ENCODE measurements around the gene P2RY14.

The P2RY14 gene

GRCh38 chr3:151276687-151277042, 1.7 kb downstream of the P2RY14 start:
- Histone ChIP-seq H2BK15ac (replicated peaks; ENCODE audit: low read depth) (no peak overlapping the region), H3K27ac (ENCODE audit: low read depth, low read length) (no peak overlapping the region), H3K79me1 (ENCODE audit: low read length) (no peaks in the 10 kb centered on the region), H3K27me3 (ENCODE audit: insufficient read depth, low read length, poor library complexity) (no peaks in the 10 kb centered on the region), H2BK120ac (ENCODE audit: low read depth, low read length) (no peak overlapping the region), H4K8ac (ENCODE audit: low read depth, low read length) (no peak overlapping the region), H3K79me2 (ENCODE audit: control insufficient read depth, insufficient read depth, low read length) (no peaks in the 10 kb centered on the region), H3K4me3 (ENCODE audit: low read length) (no peak overlapping the region), H3K4me2 (ENCODE audit: low read length) (no peak overlapping the region), H3K9ac (ENCODE audit: low read length) (no peak overlapping the region), H3K23ac (ENCODE audit: low read length) (no peak overlapping the region), H3K4me1 (ENCODE audit: control insufficient read depth, low read depth, low read length) (peaks cover 9% of the 10 kb centered on the region), H3K4ac (ENCODE audit: low read depth, low read length) (no peak overlapping the region), H3K56ac (ENCODE audit: low read length) (no peak overlapping the region), H4K5ac (ENCODE audit: low read length) (no peak overlapping the region), H3K18ac (ENCODE audit: low read length) (peak overlapping the region; percentile 77), H2AK5ac (ENCODE audit: low read length) (no peak overlapping the region), H2BK5ac (ENCODE audit: low read length) (no peak overlapping the region), H3K36me3 (ENCODE audit: control insufficient read depth, insufficient read depth, low read length) (no peaks in the 10 kb centered on the region)
- DNase-seq = no peak
- no CpG with 5 or more reads among the region's 6 CpGs for WGBS (ENCODE audit: extremely low coverage, insufficient coverage, low lambda C conversion rate)

GRCh38 chr3:151276038-151276686, 2.2 kb downstream of the P2RY14 start:
- no peaks in the 10 kb centered on the region for H3K36me3 ChIP-seq (ENCODE audit: control insufficient read depth, insufficient read depth, low read length)

GRCh38 chr3:151275091-151275490, 3.3 kb downstream of the P2RY14 start:
- Histone ChIP-seq H3K36me3 (ENCODE audit: control insufficient read depth, insufficient read depth, low read length) (no peaks in the 10 kb centered on the region), H3K56ac (ENCODE audit: low read length) (no peak overlapping the region), H3K79me1 (ENCODE audit: low read length) (no peaks in the 10 kb centered on the region), H2AK5ac (ENCODE audit: low read length) (no peak overlapping the region), H4K8ac (ENCODE audit: low read depth, low read length) (no peak overlapping the region), H3K18ac (ENCODE audit: low read length) (no peak overlapping the region), H3K9ac (ENCODE audit: low read length) (no peak overlapping the region), H3K27me3 (ENCODE audit: insufficient read depth, low read length, poor library complexity) (no peaks in the 10 kb centered on the region), H2BK120ac (ENCODE audit: low read depth, low read length) (no peak overlapping the region), H3K4me3 (ENCODE audit: low read length) (no peak overlapping the region), H3K23ac (ENCODE audit: low read length) (no peak overlapping the region), H2BK5ac (ENCODE audit: low read length) (no peak overlapping the region), H2BK15ac (replicated peaks; ENCODE audit: low read depth) (no peak overlapping the region), H3K4me1 (ENCODE audit: control insufficient read depth, low read depth, low read length) (peaks cover 9% of the 10 kb centered on the region), H3K4me2 (ENCODE audit: low read length) (no peak overlapping the region), H3K4ac (ENCODE audit: low read depth, low read length) (no peak overlapping the region), H4K5ac (ENCODE audit: low read length) (no peak overlapping the region), H3K27ac (ENCODE audit: low read depth, low read length) (no peak overlapping the region), H3K79me2 (ENCODE audit: control insufficient read depth, insufficient read depth, low read length) (no peaks in the 10 kb centered on the region)
- no CpG with 5 or more reads among the region's 5 CpGs for WGBS (ENCODE audit: extremely low coverage, insufficient coverage, low lambda C conversion rate)
- DNase-seq = no peak

More at GRCh38 chr3:151276038-151276686, 2.2 kb downstream of the P2RY14 start:
- no peak overlapping the region for H2BK15ac ChIP-seq (replicated peaks; ENCODE audit: low read depth)
- no peak overlapping the region for H3K4me3 ChIP-seq (ENCODE audit: low read length)
- peaks cover 9% of the 10 kb centered on the region for H3K4me1 ChIP-seq (ENCODE audit: control insufficient read depth, low read depth, low read length)
- H2AK5ac ChIP-seq (ENCODE audit: low read length) = no peak overlapping the region
- no peak overlapping the region for H2BK120ac ChIP-seq (ENCODE audit: low read depth, low read length)
- peak; percentile 77 for DNase-seq
- no peak overlapping the region for H3K56ac ChIP-seq (ENCODE audit: low read length)
- no peak overlapping the region for H3K4ac ChIP-seq (ENCODE audit: low read depth, low read length)
- no peak overlapping the region for H3K27ac ChIP-seq (ENCODE audit: low read depth, low read length)
- no peak overlapping the region for H3K23ac ChIP-seq (ENCODE audit: low read length)
- no peak overlapping the region for H4K5ac ChIP-seq (ENCODE audit: low read length)
- peak overlapping the region; percentile 77 for H3K18ac ChIP-seq (ENCODE audit: low read length)
- H3K9ac ChIP-seq (ENCODE audit: low read length) = no peak overlapping the region
- H3K79me2 ChIP-seq (ENCODE audit: control insufficient read depth, insufficient read depth, low read length) = no peaks in the 10 kb centered on the region
- no peaks in the 10 kb centered on the region for H3K79me1 ChIP-seq (ENCODE audit: low read length)
- no peak overlapping the region for H3K4me2 ChIP-seq (ENCODE audit: low read length)
- no peak overlapping the region for H2BK5ac ChIP-seq (ENCODE audit: low read length)
- H4K8ac ChIP-seq (ENCODE audit: low read depth, low read length) = no peak overlapping the region
- no CpG with 5 or more reads among the region's 2 CpGs for WGBS (ENCODE audit: extremely low coverage, insufficient coverage, low lambda C conversion rate)
- no peaks in the 10 kb centered on the region for H3K27me3 ChIP-seq (ENCODE audit: insufficient read depth, low read length, poor library complexity)

GRCh38 chr3:151269631-151270030, 8.7 kb downstream of the P2RY14 start:
- no peak overlapping the region for H4K5ac ChIP-seq (ENCODE audit: low read length)
- H2AK5ac ChIP-seq (ENCODE audit: low read length) = no peak overlapping the region
- H3K18ac ChIP-seq (ENCODE audit: low read length) = no peak overlapping the region
- H2BK15ac ChIP-seq (replicated peaks; ENCODE audit: low read depth) = no peak overlapping the region
- no peak overlapping the region for H3K27ac ChIP-seq (ENCODE audit: low read depth, low read length)
- no peaks in the 10 kb centered on the region for H3K79me1 ChIP-seq (ENCODE audit: low read length)
- H2BK5ac ChIP-seq (ENCODE audit: low read length) = no peak overlapping the region
- H3K79me2 ChIP-seq (ENCODE audit: control insufficient read depth, insufficient read depth, low read length) = no peaks in the 10 kb centered on the region
- H3K9ac ChIP-seq (ENCODE audit: low read length) = no peak overlapping the region
- no peak overlapping the region for H3K4ac ChIP-seq (ENCODE audit: low read depth, low read length)
- H3K4me1 ChIP-seq (ENCODE audit: control insufficient read depth, low read depth, low read length) = no peaks in the 10 kb centered on the region
- no peak overlapping the region for H4K8ac ChIP-seq (ENCODE audit: low read depth, low read length)
- no peak overlapping the region for H2BK120ac ChIP-seq (ENCODE audit: low read depth, low read length)
- H3K56ac ChIP-seq (ENCODE audit: low read length) = no peak overlapping the region
- H3K27me3 ChIP-seq (ENCODE audit: insufficient read depth, low read length, poor library complexity) = no peaks in the 10 kb centered on the region
- H3K36me3 ChIP-seq (ENCODE audit: control insufficient read depth, insufficient read depth, low read length) = no peaks in the 10 kb centered on the region
- H3K23ac ChIP-seq (ENCODE audit: low read length) = no peak overlapping the region
- DNase-seq = no peak
- no peak overlapping the region for H3K4me3 ChIP-seq (ENCODE audit: low read length)
- no CpG with 5 or more reads among the region's 5 CpGs for WGBS (ENCODE audit: extremely low coverage, insufficient coverage, low lambda C conversion rate)
- H3K4me2 ChIP-seq (ENCODE audit: low read length) = no peak overlapping the region

- Histone ChIP-seq H3K4me3 (ENCODE audit: low read length) (no peak overlapping the region), H3K27ac (ENCODE audit: low read depth, low read length) (no peak overlapping the region), H3K9ac (ENCODE audit: low read length) (no peak overlapping the region), H2BK5ac (ENCODE audit: low read length) (no peak overlapping the region), H3K4me2 (ENCODE audit: low read length) (no peak overlapping the region), H3K79me1 (ENCODE audit: low read length) (no peaks in the 10 kb centered on the region), H3K56ac (ENCODE audit: low read length) (no peak overlapping the region), H3K18ac (ENCODE audit: low read length) (no peak overlapping the region), H3K27me3 (ENCODE audit: insufficient read depth, low read length, poor library complexity) (no peaks in the 10 kb centered on the region), H2BK15ac (replicated peaks; ENCODE audit: low read depth) (no peak overlapping the region), H2BK120ac (ENCODE audit: low read depth, low read length) (no peak overlapping the region), H3K23ac (ENCODE audit: low read length) (no peak overlapping the region), H3K4me1 (ENCODE audit: control insufficient read depth, low read depth, low read length) (no peaks in the 10 kb centered on the region), H4K5ac (ENCODE audit: low read length) (no peak overlapping the region), H2AK5ac (ENCODE audit: low read length) (no peak overlapping the region), H4K8ac (ENCODE audit: low read depth, low read length) (no peak overlapping the region), H3K79me2 (ENCODE audit: control insufficient read depth, insufficient read depth, low read length) (no peaks in the 10 kb centered on the region), H3K4ac (ENCODE audit: low read depth, low read length) (no peak overlapping the region), H3K36me3 (ENCODE audit: control insufficient read depth, insufficient read depth, low read length) (no peaks in the 10 kb centered on the region)
- no CpG with 5 or more reads among the region's 11 CpGs for WGBS (ENCODE audit: extremely low coverage, insufficient coverage, low lambda C conversion rate)
- no peak for DNase-seq
Observed at GRCh38 chr3:151268267-151269235, 9.8 kb downstream of the P2RY14 start.

Data from mesendoderm (in vitro differentiated cells).